H9 (cell line): ENCODE data around the gene HIPK1. TPM values are rescaled to one million over a fixed set of nuclear protein-coding genes. Genes with fewer than 3 reads are reported as not detected.

Experiments used
- DNase-seq: peaks from one replicate; pipeline ENCODE4 v3.0.0-alpha.2; 2017
- H2AFZ ChIP-seq: one replicate; pipeline ENCODE4 v1.6.1; 2013; ENCODE audit warnings: mild to moderate bottlenecking, low read length, control low read depth, moderate library complexity
- H2AK5ac ChIP-seq: 2 replicates; pipeline ENCODE4 v1.6.1; 2013; ENCODE audit warnings: low read length, control low read depth, mixed read lengths; ENCODE audit not compliant: insufficient read length
- H2BK120ac ChIP-seq: one replicate; pipeline ENCODE4 v1.6.1; 2013; ENCODE audit warnings: low read depth, mild to moderate bottlenecking, low read length, control low read depth, inconsistent platforms; ENCODE audit not compliant: poor library complexity, severe bottlenecking
- H2BK12ac ChIP-seq: 2 replicates; pipeline ENCODE4 v1.6.1; 2013; ENCODE audit warnings: low read length, control low read depth, mixed read lengths, low read depth; ENCODE audit not compliant: insufficient read length
- H2BK15ac ChIP-seq: 2 replicates; pipeline ENCODE4 v1.6.1; 2013; ENCODE audit warnings: low read depth, low read length, control low read depth
- H2BK20ac ChIP-seq: one replicate; pipeline ENCODE4 v1.6.1; 2013; ENCODE audit warnings: low read depth, mild to moderate bottlenecking, low read length, control low read depth, inconsistent platforms; ENCODE audit not compliant: poor library complexity, severe bottlenecking
- H2BK5ac ChIP-seq: 2 replicates; pipeline ENCODE4 v1.6.1; 2013; ENCODE audit warnings: low read length, control low read depth, mixed read lengths; ENCODE audit not compliant: insufficient read length
- H3K14ac ChIP-seq: 2 replicates; pipeline ENCODE4 v1.6.1; 2013; ENCODE audit warnings: low read length, control low read depth; ENCODE audit not compliant: insufficient read depth
- H3K18ac ChIP-seq: 2 replicates; pipeline ENCODE4 v1.6.1; 2013; ENCODE audit warnings: low read depth, mild to moderate bottlenecking, mixed read lengths, low read length, control low read depth; ENCODE audit not compliant: insufficient read length
- H3K23ac ChIP-seq: 2 replicates; pipeline ENCODE4 v1.6.1; 2013; ENCODE audit warnings: low read length, control low read depth, mixed read lengths, low read depth; ENCODE audit not compliant: insufficient read length
- H3K23me2 ChIP-seq: 2 replicates; pipeline ENCODE4 v1.6.1; 2013; ENCODE audit warnings: low read depth, mild to moderate bottlenecking, mixed read lengths, low read length, control low read depth; ENCODE audit not compliant: insufficient read length, poor library complexity, severe bottlenecking
- H3K27ac ChIP-seq: 2 replicates; pipeline ENCODE4 v1.5.1; 2013; ENCODE audit warnings: low read length, control low read depth, mixed read lengths, low read depth; ENCODE audit not compliant: insufficient read length
- H3K27me3 ChIP-seq: 2 replicates; pipeline ENCODE4 v1.6.1; 2013; ENCODE audit warnings: low read length, control low read depth, inconsistent platforms; ENCODE audit not compliant: insufficient read depth
- H3K4ac ChIP-seq: 2 replicates; pipeline ENCODE4 v1.6.1; 2013; ENCODE audit warnings: low read depth, mild to moderate bottlenecking, control low read depth, inconsistent platforms, low read length, moderate library complexity
- H3K4me1 ChIP-seq: 2 replicates; pipeline ENCODE4 v1.6.1; 2013; ENCODE audit warnings: low read length, control low read depth, inconsistent platforms; ENCODE audit not compliant: insufficient read depth
- H3K4me2 ChIP-seq: 2 replicates; pipeline ENCODE4 v1.6.1; 2013; ENCODE audit warnings: low read length, control low read depth, mixed read lengths; ENCODE audit not compliant: insufficient read length, insufficient read depth
- H3K56ac ChIP-seq: 2 replicates; pipeline ENCODE4 v1.6.1; 2013; ENCODE audit warnings: low read depth, mild to moderate bottlenecking, mixed read lengths, low read length, control low read depth; ENCODE audit not compliant: insufficient read length
- H3K79me1 ChIP-seq: 2 replicates; pipeline ENCODE4 v1.6.1; 2013; ENCODE audit warnings: low read depth, mild to moderate bottlenecking, moderate library complexity, low read length, control low read depth, inconsistent platforms; ENCODE audit not compliant: insufficient read depth, poor library complexity, severe bottlenecking
- H3K79me2 ChIP-seq: 2 replicates; pipeline ENCODE4 v1.6.1; 2013; ENCODE audit warnings: low read length, control low read depth, inconsistent platforms; ENCODE audit not compliant: insufficient read depth
- H3K9ac ChIP-seq: 2 replicates; pipeline ENCODE4 v1.6.1; 2013; ENCODE audit warnings: low read length, control low read depth, mixed read lengths; ENCODE audit not compliant: insufficient read length; ENCODE audit errors: extremely low read depth
- H3K9me3 ChIP-seq: one replicate; pipeline ENCODE4 v1.6.1; 2013; ENCODE audit warnings: low read depth, low read length, inconsistent platforms; ENCODE audit not compliant: control insufficient read depth
- H3T11ph ChIP-seq: one replicate; pipeline ENCODE4 v1.6.1; 2013; ENCODE audit warnings: mild to moderate bottlenecking, low read length, control low read depth, inconsistent platforms
- H4K20me1 ChIP-seq: one replicate; pipeline ENCODE4 v1.6.1; 2013; ENCODE audit not compliant: control insufficient read depth, insufficient read length, insufficient read depth
- H4K5ac ChIP-seq: 2 replicates; pipeline ENCODE4 v1.6.1; 2013; ENCODE audit warnings: low read depth, mild to moderate bottlenecking, mixed read lengths, low read length, control low read depth; ENCODE audit not compliant: insufficient read length
- H4K8ac ChIP-seq: replicated peaks from 2 replicates; pipeline ENCODE4 v1.6.1; 2013; ENCODE audit warnings: low read length, control low read depth, mixed read lengths, low read depth; ENCODE audit not compliant: insufficient read length
- H4K91ac ChIP-seq: 2 replicates; pipeline ENCODE4 v1.6.1; 2013; ENCODE audit warnings: low read depth, mild to moderate bottlenecking, moderate library complexity, mixed read lengths, low read length, control low read depth; ENCODE audit not compliant: insufficient read length
- H3K27ac Mint-ChIP-seq, 3 experiments: 2 replicates in 2 of 3; 3 replicates in 1 of 3; pipeline ENCODE4 v1.8.0; 2020 to 2021; ENCODE audit warnings: mixed read lengths in 3 of 3, mild to moderate bottlenecking in 1 of 3, moderate library complexity in 1 of 3
- H3K27me3 Mint-ChIP-seq: 2 replicates; pipeline ENCODE4 v1.8.0; 2021; ENCODE audit warnings: low read depth, mild to moderate bottlenecking, moderate library complexity, mixed read lengths
- H3K36me3 Mint-ChIP-seq, 3 experiments: 2 replicates in 2 of 3; 3 replicates in 1 of 3; pipeline ENCODE4 v1.8.0; 2020 to 2021; ENCODE audit warnings: low read depth in 3 of 3, mixed read lengths in 3 of 3; ENCODE audit not compliant: insufficient read depth in 1 of 3
- H3K4me1 Mint-ChIP-seq, 2 experiments: 2 replicates each; pipeline ENCODE4 v1.8.0; 2020; ENCODE audit warnings: mixed read lengths in 2 of 2
- H3K4me3 Mint-ChIP-seq, 2 experiments: 2 replicates in 1 of 2; 3 replicates in 1 of 2; pipeline ENCODE4 v1.8.0; 2020 to 2021; ENCODE audit warnings: mild to moderate bottlenecking in 2 of 2, mixed read lengths in 2 of 2, moderate library complexity in 1 of 2
- H3K9me3 Mint-ChIP-seq, 2 experiments: 2 replicates in 1 of 2; 3 replicates in 1 of 2; pipeline ENCODE4 v1.8.0; 2020; ENCODE audit warnings: mild to moderate bottlenecking in 2 of 2, mixed read lengths in 2 of 2, moderate library complexity in 1 of 2
- CTCF ChIP-seq: fragments of 200-600 bp; sonication (generic); conservative IDR thresholded peaks from 3 replicates; pipeline ENCODE4 v1.8.0; 2021; ENCODE audit warnings: antibody characterized with exemption, mild to moderate bottlenecking
- WGBS: extraction: QIAGEN DNeasy Blood & Tissue Kit; methylation state at CpG from one replicate; pipeline ENCODE4 v1.1.7; 2013; ENCODE audit warnings: missing lambda C conversion rate, low lambda C conversion rate, mixed read lengths; ENCODE audit not compliant: insufficient read length; ENCODE audit errors: extremely low coverage; 5-methylcytosine and 5-hydroxymethylcytosine counted together
- total RNA-seq: library from RNA; stranded (reverse); gene quantifications from 2 replicates; pipeline ENCODE4 v1.2.1, GENCODE V29; 2021

The HIPK1 gene
- total RNA-seq, 1 experiment from 2014 or later = 65.7 TPM

- H3K4ac ChIP-seq = no peak overlapping the region
- no peak overlapping the region for H2BK20ac ChIP-seq
- H3K9me3 ChIP-seq = peaks cover 5% of the 10 kb centered on the region
- Mint-ChIP-seq H3K27me3 (peaks cover 7% of the 10 kb centered on the region), H3K9me3 (peaks cover 22 to 25% of the 10 kb centered on the region in 2 experiments), H3K27ac (no peak overlapping the region), H3K4me1 (peaks cover 46 to 47% of the 10 kb centered on the region in 2 experiments), H3K4me3 (no peak overlapping the region), H3K36me3 (peaks cover 12 to 30% (median 14%) of the 10 kb centered on the region in 3 experiments)
- TF ChIP-seq CTCF = no peak
- H3K27ac ChIP-seq = no peak overlapping the region
- no CpG with 5 or more reads among the region's 2 CpGs for WGBS
- no peak overlapping the region for H2BK5ac ChIP-seq
- no peak overlapping the region for H3K18ac ChIP-seq
- H3K14ac ChIP-seq = no peak overlapping the region
- H4K5ac ChIP-seq = no peak overlapping the region
- peaks cover 12% of the 10 kb centered on the region; the same call in 1 of the 2 replicates for H3K4me1 ChIP-seq
- no peak overlapping the region for H4K8ac ChIP-seq
- no peak overlapping the region for H2BK15ac ChIP-seq
- H3K23me2 ChIP-seq = no peaks in the 10 kb centered on the region
- no peak overlapping the region for H4K91ac ChIP-seq
- no peak overlapping the region for H3K9ac ChIP-seq
- DNase-seq = no peak
- no peak overlapping the region for H3K23ac ChIP-seq
- no peak overlapping the region for H2BK12ac ChIP-seq
- H3T11ph ChIP-seq = no peak overlapping the region
- no peak overlapping the region for H3K56ac ChIP-seq
- no peaks in the 10 kb centered on the region for H3K27me3 ChIP-seq
- H3K4me2 ChIP-seq = no peak overlapping the region
- no peak overlapping the region for H2AFZ ChIP-seq
- H3K79me1 ChIP-seq = no peaks in the 10 kb centered on the region
- H3K79me2 ChIP-seq = no peaks in the 10 kb centered on the region
- H2BK120ac ChIP-seq = no peak overlapping the region
- no peaks in the 10 kb centered on the region for H4K20me1 ChIP-seq
- H2AK5ac ChIP-seq = no peak overlapping the region
Observed at GRCh38 chr1:113999233-113999632, 70.1 kb downstream of the HIPK1 start.
